Measurements from ENCODE around the gene SH3RF1.

The SH3RF1 gene

GRCh38 chr4:169142391-169142790 is 128.4 kb downstream of the SH3RF1 start:
- TF ChIP-seq EZH2 (IDR thresholded peaks at IDR 0.05; ENCODE audit: borderline replicate concordance, low read depth, low read length, severe bottlenecking): no peak
- TF ChIP-seq CTCF (IDR thresholded peaks at IDR 0.05; ENCODE audit: borderline replicate concordance, extremely low read depth, low read length, poor library complexity, severe bottlenecking): no peak
- Histone ChIP-seq H3K4me1 (ENCODE audit: insufficient read depth, low read length) (no peaks in the 10 kb centered on the region), H3K27me3 (ENCODE audit: insufficient read depth, low read length, poor library complexity) (no peaks in the 10 kb centered on the region), H4K20me1 (ENCODE audit: insufficient read depth, low read length) (no peaks in the 10 kb centered on the region), H3K79me2 (ENCODE audit: insufficient read depth, low read length) (no peaks in the 10 kb centered on the region), H3K4me2 (ENCODE audit: insufficient read depth, low read length) (no peak overlapping the region), H3K9ac (ENCODE audit: low read depth, low read length) (no peak overlapping the region), H3K4me3 (ENCODE audit: low read depth in 1 of 2, low read length in 2 of 2) (no peak overlapping the region), H3K36me3 (ENCODE audit: insufficient read depth, low read length) (no peaks in the 10 kb centered on the region), H3K27ac (ENCODE audit: low read length) (no peak overlapping the region), H2AFZ (ENCODE audit: low read depth, low read length) (no peak overlapping the region), H3K9me3 (ENCODE audit: insufficient read depth, low read length, severe bottlenecking) (no peaks in the 10 kb centered on the region)
- DNase-seq (no peak), ATAC-seq (ENCODE audit: insufficient read depth, low read depth) (no peak)

- Histone ChIP-seq H3K27ac (ENCODE audit: low read length) (no peak overlapping the region), H3K9ac (ENCODE audit: low read depth, low read length) (no peak overlapping the region), H3K27me3 (ENCODE audit: insufficient read depth, low read length, poor library complexity) (no peaks in the 10 kb centered on the region), H3K4me1 (ENCODE audit: insufficient read depth, low read length) (no peaks in the 10 kb centered on the region), H3K4me3 (ENCODE audit: low read depth in 1 of 2, low read length in 2 of 2) (no peak overlapping the region), H3K9me3 (ENCODE audit: insufficient read depth, low read length, severe bottlenecking) (no peaks in the 10 kb centered on the region), H4K20me1 (ENCODE audit: insufficient read depth, low read length) (no peaks in the 10 kb centered on the region), H3K79me2 (ENCODE audit: insufficient read depth, low read length) (no peaks in the 10 kb centered on the region), H3K4me2 (ENCODE audit: insufficient read depth, low read length) (no peak overlapping the region), H3K36me3 (ENCODE audit: insufficient read depth, low read length) (peaks cover 4% of the 10 kb centered on the region), H2AFZ (ENCODE audit: low read depth, low read length) (no peak overlapping the region)
- ATAC-seq (ENCODE audit: insufficient read depth, low read depth) (no peak), DNase-seq (no peak)
- no peak for TF ChIP-seq CTCF (IDR thresholded peaks at IDR 0.05; ENCODE audit: borderline replicate concordance, extremely low read depth, low read length, poor library complexity, severe bottlenecking)
- TF ChIP-seq EZH2 (IDR thresholded peaks at IDR 0.05; ENCODE audit: borderline replicate concordance, low read depth, low read length, severe bottlenecking): no peak
Observed at GRCh38 chr4:169139021-169139420, 131.7 kb downstream of the SH3RF1 start.

- no peak overlapping the region for H3K4me2 ChIP-seq (ENCODE audit: insufficient read depth, low read length)
- no peaks in the 10 kb centered on the region for H3K79me2 ChIP-seq (ENCODE audit: insufficient read depth, low read length)
- no peak for ATAC-seq (ENCODE audit: insufficient read depth, low read depth)
- no peaks in the 10 kb centered on the region for H4K20me1 ChIP-seq (ENCODE audit: insufficient read depth, low read length)
- no peaks in the 10 kb centered on the region for H3K4me1 ChIP-seq (ENCODE audit: insufficient read depth, low read length)
- no peak overlapping the region for H3K27ac ChIP-seq (ENCODE audit: low read length)
- H3K4me3 ChIP-seq (ENCODE audit: low read depth in 1 of 2, low read length in 2 of 2): no peak overlapping the region
- peaks cover 4% of the 10 kb centered on the region for H3K36me3 ChIP-seq (ENCODE audit: insufficient read depth, low read length)
- DNase-seq: no peak
- no peak for TF ChIP-seq CTCF (IDR thresholded peaks at IDR 0.05; ENCODE audit: borderline replicate concordance, extremely low read depth, low read length, poor library complexity, severe bottlenecking)
- TF ChIP-seq EZH2 (IDR thresholded peaks at IDR 0.05; ENCODE audit: borderline replicate concordance, low read depth, low read length, severe bottlenecking): no peak
- no peak overlapping the region for H3K9ac ChIP-seq (ENCODE audit: low read depth, low read length)
- no peak overlapping the region for H2AFZ ChIP-seq (ENCODE audit: low read depth, low read length)
- no peaks in the 10 kb centered on the region for H3K27me3 ChIP-seq (ENCODE audit: insufficient read depth, low read length, poor library complexity)
- no peaks in the 10 kb centered on the region for H3K9me3 ChIP-seq (ENCODE audit: insufficient read depth, low read length, severe bottlenecking)
Observed at GRCh38 chr4:169137558-169137920, 133.2 kb downstream of the SH3RF1 start.

All from DND-41 (cell line).